SHP77 treated with DMSO at 0.1 percent for 48 hours (cell line): Measurements from ENCODE around the gene IFI27L2.

ENCODE experiments used
- DNase-seq: peaks from one replicate; lab custom pipeline; 2025; lab: John Stamatoyannopoulos, UW

IFI27L2 gene

DNA sequence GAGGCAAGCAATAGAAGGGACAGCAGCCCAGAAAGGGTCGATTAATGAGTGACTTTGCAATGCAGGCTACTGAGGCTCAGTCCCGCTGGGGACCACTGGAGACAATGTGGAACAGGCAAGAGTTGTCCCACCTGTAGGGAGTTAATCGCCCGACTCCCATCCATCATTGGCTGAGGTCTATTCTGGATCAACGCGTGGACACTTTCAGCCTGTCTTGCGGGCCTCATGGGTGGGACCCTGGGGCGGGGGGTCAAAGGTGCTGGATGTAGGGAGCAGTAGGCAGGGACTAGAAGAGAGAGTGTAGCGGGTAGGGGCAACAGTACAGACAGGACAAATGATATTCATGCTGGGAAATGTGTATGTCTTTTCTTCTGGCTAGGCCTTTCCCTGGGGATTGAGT is 6.1 kb downstream of the IFI27L2 start:
- no peak for DNase-seq

DNA sequence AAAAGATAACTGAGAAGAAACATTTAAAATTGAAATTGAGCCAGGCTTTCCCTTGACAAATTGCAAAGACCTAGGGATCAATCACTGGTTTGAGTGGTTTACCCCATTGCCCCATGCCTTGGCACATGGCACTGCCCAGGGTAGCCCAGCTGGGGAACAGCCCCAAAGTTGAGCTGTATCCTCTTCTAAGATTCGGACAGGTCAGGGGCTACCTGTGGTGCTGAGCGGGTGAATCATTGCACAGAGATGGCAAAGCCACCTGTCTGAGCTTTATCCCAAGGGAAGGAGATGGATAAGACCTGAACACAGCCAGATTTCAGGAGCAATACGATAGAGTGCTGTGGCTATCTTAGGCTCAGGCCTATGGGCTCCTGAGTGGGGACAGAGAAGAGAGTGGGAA is 7.0 kb downstream of the IFI27L2 start:
- DNase-seq = no peak

DNA sequence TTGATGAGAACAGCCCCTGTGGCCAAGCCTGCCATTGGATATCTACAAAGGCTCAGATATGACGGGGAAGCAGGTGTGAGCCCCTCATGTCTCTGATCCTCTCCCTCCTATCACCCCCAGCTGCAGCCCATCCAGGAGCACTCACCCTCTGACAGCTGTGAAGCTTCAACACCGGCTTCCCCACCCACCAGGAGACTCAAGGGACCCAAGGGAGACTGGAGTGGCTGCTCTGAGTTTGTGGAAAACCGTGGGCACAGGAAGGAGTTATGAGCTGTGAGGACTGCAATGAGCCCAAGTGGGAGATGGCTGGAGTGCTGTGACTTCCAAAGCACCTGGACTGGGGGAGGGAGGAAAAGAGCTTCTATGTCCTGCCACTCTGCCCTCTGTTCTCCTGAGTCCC is 7.9 kb downstream of the IFI27L2 start:
- DNase-seq = no peak

DNA sequence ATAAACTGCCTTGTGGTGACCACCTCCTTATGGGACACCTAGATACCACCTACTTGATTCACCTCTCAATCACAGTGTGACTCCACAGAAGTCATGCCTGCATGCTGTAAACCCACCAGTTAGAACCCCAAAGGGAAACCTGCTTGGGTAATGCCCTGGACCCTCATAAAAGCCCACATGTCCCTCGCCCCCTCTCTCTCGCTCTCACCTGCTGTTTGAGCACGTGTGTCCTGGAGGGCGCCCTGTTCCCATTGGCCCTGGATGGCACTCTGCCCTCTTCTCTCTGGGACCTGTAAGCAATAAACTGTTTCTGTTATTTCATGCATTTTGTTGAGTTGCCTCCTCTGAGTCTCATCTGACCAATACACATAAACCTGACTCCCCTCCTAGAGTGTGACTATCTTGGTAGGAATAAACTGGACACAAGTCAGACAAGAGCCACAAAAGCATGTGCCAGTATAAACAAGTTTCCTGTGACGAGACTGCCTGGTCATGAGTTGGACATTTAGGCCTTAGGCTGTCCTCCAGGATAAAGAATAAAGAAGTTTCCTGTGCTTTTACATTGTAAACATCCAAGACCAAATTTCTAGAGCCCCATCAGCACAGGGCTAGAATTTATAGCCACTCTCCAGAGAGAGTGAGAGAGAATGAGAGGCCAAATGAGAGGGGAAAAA is 8.6 kb downstream of the IFI27L2 start:
- no peak for DNase-seq

DNA sequence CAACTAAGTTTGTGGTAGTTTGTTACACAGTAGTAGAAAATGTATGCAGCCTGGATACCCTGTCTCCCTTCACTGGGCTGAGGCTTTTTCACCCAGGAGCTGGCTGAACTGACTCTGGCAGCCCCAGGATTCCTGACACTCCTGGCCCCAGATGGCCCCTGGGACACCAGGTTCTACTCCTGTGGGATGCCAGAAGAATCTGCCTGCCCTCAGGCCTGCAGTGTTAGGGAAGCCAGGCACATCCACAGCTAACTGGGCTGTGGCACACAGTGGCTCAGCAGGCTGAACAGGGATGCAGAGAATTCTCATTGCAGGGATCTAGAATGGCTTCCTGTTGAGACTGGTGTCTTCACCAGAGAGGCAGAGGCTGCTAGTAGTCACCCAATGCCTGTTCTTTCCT is 10.3 kb downstream of the IFI27L2 start:
- DNase-seq = no peak

DNA sequence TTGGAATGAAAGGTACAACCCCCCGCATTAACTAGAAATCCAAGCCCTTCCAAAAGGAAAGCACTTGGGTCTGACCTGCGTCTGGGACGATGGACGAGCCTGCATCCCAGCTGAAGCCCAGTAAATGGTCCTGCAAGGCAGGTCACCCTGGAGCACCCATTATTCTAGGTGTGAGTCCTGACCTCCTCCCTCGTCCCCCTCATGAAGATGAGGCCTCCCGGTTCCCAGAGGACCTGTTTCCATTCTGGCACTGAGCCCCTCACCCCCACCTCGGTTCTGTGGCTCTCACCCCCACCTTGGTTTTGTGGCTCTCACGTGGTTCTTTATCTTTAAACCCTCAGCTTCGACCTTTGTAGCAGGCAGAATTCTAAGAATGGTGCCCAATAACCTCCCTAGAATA is 11.5 kb downstream of the IFI27L2 start:
- DNase-seq = no peak

DNA sequence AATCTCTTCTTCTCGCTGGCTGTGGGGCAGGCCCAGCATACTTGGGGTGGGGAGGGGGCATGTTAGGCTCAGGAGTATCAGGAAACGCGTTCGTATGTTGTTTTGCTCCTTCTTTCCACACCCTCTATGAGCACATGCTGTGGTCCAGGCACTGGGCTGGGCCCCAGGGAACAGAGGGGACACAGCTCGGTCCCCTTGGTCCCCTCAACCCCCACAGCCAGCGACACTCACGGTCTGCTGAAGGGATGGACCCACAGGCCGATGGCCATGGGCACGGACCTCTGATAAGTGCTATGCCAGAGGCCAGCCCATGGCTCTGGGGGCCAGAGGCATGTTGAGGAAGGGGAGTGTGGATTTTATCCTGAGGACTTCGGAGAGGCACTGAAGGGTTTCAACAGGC is 12.7 kb downstream of the IFI27L2 start:
- no peak for DNase-seq

DNA sequence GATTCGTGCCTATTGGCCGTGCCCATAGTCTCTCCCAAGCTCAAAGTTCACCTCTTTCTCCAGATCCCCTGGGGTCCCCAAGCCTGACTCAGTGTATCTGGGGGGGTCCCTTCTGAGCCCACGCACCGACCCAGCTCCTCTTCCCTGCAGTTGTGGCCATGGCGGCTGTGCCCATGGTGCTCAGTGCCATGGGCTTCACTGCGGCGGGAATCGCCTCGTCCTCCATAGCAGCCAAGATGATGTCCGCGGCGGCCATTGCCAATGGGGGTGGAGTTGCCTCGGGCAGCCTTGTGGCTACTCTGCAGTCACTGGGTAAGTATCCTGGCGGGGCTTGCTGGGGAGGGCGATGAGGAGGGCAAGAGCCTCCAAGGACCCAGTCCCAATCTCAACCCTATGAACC is 13.8 kb downstream of the IFI27L2 start:
- DNase-seq = no peak

DNA sequence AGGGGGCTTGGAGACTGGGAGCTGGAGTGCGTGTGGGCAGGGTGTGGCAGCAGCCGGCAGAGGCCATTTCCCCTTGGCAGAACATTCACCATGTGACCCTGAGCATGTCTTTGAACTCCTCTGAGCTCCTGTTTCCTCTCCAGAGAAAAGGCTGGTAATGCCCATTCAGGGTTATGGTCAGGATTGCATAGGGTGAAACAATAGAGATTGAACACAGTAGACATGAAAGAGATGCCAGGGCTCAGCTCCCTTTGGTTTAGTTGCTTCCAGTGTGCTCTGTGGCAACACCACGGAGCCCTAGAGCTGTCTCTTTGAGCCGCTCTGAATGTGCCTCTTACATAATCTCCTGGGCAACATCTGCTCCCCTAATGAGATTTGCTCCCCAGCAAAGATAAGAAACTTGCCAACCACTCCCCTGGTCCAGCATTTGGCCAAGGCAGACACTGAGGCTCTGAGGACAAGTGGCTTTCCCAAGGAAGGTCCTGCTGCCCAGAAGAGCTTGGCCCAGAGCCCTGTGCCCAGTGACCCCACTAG is 14.3 kb downstream of the IFI27L2 start:
- DNase-seq = no peak

DNA sequence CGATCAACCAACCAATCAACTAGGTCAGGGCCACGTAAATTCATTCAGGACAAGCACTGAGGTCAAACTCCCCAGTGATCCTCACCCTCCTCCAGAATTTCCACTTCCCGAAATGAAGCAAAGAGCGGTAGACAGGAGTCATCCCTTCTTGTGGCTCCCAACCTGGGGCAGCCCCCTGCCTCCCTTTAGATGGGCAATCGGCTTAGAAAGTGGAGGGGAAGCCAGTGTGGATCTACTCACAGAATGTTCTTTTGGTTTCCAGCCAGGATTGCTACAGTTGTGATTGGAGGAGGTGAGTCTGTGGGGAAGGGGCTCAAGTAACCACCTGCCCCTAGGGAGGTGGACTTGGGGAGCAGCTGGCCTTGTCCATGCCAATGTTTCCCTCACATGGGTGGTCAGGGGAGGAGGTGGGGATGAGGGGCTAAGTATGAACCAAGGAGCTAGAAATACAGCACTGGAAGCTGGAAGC is 14.8 kb downstream of the IFI27L2 start:
- DNase-seq = no peak

DNA sequence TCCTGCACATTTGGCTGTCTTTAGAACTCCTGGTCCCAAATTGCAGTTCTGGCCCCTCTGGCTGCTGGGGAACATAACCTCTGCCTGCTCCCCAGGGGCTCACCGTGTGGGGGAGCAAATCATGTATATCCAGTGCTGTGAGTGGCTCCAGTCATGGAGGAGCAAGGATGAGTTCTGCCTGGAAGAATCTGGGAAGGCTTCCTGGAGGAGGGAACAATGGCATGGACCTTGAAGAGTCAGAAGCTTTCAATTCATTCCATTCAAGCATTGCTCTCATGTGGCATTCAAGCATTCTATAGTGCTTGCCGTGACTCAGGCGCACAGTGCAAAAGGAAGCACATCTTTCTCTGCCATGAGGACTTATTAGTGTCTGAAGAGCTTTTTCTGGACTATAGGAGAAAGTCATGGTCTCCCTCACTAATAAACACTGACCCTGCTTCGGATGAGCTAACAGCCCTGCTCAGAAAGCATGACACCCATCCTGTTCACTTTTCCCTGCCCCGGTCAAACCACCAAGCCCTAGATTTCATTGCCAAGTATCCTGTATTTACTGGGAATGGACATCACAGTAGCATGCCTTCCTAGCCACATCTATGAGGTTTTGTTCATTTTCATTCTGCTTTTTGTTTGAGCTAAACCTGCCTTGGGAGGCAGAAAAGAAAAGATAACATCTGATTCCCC is 15.4 kb downstream of the IFI27L2 start:
- no peak for DNase-seq

DNA sequence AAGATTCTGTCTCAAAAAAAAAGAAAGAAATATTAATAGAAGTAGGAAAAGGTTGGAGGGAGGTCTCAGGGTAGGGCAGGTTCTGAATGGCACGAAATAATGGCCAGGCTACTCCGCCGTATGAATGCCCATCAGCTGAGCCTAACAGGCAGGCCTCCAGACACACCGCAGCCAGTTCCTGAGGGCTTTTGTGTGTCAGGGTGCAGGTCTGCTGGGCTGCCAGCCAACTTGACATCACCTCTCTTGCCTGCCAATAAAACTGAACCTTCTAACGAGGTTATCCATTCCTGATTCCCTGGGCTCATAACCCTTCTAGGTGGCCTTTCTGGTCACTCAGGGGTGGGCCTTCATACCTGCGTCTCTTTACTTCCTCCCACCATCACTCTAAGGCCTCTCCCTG is 15.9 kb downstream of the IFI27L2 start:
- peak; percentile 21 for DNase-seq

DNA sequence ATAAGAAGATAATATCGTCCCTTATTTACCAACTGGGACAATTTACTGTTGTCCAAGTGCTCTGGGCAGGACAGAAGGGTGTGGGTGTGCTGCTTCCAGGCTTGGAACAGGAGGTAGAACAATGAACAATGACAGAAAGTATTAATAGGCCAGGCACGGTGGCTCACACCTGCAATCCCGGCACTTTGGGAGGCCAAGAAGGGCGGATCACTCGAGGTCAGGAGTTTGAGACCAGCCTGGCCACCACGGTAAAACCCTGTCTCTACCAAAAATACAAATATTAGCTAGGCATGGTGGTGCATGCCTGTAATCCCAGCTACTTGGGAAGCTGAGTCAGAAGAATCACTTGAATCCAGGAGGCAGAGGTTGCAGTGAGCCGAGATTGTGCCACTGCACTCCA is 16.3 kb downstream of the IFI27L2 start:
- DNase-seq = no peak

DNA sequence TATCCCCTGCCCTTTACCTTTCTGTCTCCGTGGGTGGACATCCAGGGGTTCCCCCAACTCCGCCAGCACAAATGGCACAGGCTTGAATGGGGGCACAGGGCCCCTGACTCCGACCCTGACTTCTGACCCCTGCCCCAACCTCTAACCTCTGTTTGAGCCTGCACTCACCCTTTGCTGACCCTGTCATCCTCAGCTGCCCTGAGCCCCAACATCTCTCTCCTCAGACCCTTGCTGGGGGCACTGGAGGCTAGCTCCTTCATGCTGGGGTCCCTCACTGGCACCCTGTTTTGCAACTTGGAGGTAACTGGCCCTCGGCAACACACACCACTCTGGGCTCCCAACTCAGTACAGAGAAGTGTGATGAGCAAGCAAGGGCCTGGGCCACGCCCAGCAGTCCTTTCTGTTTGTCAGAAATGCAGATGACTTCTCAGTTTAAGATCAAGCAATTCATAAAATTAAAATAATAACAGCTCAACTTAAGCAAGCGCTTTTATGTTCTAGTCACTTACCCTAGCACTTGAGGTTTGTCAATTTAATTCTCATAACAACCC is 16.8 kb downstream of the IFI27L2 start:
- DNase-seq = no peak

DNA sequence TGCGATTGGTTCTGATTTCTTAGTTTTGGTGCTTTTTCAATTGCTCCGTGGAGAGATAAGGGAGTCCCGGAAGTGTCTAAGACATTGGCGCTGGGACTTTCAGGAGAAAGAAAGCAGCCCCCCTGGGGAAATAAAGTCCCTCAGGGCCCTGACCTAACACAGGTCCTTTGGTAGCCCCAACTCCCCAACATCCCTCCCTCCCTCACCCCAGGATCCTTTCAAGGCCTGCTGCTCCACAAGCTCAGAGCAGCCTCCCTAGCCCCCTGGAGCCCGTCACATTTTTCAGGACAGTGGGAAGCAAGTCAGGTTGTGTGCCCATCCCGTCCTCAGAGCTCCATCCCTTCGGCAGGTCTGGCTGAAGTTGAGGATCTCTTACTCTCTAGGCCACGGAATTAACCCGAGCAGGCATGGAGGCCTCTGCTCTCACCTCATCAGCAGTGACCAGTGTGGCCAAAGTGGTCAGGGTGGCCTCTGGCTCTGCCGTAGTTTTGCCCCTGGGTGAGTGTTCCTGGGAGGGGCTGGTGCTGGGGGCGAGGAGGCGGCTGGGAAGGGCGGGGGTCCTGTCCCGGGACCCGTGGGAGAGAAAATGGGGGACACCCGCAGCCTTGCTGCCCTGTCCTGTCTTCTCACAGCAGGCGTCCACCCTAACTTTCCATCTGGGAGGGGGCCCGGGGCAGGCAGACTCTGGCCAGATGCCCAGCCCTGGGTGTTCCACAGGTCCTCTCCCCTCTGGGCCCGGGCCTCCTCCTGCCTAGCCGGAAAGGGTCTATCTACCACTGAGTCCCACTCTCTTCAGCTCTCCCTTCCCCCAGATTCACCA is 17.9 kb downstream of the IFI27L2 start:
- DNase-seq = no peak

DNA sequence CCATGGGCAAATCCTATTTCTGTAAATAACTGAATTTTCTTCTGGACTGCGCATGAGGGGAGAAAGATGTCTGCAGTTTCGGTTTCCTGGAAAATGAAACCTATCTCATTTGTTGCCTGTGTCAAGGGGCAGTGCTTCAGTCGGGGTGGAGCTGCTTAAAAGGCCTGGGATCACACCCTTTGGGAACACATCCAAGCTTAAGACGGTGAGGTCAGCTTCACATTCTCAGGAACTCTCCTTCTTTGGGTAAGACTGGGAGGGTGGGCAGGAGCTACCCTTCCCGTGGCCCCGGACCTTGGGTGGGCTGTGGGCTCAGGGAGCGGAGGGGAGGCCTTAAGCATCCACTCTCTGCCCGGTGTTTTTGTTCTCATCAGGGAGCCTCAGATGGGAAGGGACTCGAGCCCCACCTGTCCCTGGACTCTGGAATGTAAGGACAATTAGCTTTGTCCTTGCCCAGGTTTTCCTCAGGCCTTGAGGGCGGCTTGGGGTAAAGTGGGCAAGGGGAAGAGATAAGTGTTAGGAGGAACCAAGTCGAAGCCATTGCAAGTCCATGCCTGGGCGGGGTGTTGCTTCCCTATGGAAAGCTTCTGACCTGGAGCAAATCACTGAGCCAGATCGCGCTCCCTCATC is 18.7 kb downstream of the IFI27L2 start, which contains the start of gene IFI27:
Gene IFI27 (plus strand): TSS at position 185 of the 630 bp plus-strand sequence.
- DNase-seq = no peak

DNA sequence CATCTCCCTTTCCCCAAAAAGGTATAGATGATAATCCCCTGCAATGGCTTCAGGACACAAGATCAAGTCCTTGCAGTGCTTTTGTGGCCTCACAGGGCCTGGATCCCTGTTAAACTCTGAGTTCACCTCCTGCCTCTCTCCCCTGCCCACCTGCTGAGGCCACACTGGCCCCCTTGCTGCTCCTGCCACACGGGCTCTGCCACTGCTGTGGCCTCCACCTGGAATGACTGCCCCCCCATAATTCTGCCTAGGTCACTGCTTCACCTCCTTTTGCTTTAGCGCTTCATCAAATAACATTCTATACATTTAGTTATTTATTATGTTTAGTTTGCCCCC is 19.5 kb downstream of the IFI27L2 start:
- DNase-seq = no peak

DNA sequence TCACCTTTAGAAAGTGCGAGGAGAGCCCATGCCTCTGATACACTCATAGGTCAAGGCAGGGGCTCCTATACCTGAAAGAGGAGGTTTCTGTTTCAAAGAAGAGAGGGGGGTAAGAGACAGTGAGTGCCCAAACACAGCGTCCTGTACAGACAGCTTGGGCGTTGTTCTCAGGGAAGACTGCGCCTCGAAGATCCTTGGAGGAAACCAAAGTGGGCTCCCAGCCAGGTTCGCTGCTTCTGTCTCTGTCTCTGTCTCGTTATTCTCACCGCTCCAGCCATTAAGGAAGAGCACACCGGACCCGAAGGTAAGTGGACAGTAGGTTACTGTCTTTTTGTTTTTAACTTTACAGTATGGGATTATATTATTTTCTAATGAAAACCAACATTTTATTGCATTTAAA is 24.7 kb downstream of the IFI27L2 start:
- no peak for DNase-seq

DNA sequence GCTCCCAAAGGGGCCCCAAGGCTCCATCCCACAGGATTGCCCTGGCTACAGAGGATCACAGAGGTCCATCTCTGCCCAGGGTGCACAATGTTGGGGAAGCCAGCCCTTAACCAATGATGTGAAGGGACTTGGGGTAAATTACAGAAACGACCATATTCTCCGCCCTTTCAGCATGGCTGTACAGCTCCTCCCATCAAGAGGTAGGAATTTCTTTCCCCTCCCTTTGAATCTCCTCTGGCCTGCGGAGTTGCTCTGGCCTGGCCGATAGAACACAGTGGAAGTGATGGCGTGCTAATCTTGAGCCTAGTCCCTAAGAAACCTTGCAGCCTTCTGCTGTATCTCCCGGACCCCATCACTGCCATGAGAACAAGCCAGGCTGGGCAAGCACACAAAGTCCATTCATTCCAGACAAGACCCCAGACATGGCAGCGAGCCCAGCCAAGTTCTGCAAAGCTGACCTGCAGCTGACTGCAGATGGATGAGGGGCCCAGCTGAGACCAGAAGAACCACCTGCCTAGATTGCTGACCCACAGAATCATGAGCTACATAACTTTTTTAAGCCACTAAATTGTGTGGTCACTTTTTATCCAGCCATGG is 25.8 kb downstream of the IFI27L2 start:
- DNase-seq = no peak

DNA sequence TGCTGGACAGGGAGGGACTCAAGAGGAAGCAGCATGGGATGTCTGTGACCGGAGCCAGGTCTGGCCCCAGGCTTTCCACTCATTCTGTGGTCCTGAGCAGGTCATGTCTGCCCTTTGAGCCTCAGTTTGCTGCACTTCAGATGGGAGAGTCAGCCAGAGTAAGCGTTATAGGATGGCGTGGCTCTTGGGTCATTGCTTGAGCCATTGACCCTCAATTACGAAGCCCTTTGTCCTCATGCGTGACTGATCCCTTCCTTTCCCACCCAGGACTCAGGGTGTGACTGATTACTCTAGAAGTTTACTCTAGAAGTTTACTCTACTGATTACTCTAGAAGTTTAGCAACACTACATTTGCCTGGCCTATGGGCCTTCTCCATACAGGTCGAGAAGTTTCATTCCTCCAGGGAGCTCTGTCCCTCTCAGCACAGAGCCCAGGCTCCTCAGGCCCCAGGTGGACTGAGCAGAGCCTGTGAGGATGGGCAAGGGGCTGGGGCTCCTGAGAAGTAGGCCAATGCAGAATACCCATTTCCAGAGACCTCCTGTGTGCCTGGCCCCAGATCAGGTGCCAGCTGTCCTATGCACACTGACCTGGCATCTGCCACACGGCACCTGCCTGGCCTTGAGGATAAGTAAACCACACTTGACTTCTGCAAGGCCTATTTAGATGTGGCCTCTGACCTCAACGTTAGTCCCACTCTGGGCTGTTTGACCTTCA is 26.5 kb downstream of the IFI27L2 start:
- DNase-seq = no peak

DNA sequence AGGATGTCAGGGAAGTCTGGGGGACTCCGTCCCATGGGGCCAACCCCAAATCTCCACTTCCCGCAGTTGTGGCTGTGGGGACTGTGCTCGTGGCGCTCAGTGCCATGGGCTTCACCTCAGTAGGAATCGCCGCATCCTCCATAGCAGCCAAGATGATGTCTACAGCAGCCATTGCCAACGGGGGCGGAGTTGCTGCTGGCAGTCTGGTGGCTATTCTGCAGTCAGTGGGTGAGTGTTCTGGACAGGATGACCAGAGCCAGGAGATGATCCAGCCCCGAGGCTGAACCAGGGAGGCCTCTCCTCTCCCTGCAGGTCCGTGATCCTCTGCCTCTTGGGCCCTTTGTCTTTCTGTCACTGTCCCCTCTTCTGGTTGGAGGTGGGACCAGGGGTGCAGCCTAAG is 27.7 kb downstream of the IFI27L2 start:
- DNase-seq = no peak
